Measurements from ENCODE around the gene KIAA1328.

Gene KIAA1328

DNA sequence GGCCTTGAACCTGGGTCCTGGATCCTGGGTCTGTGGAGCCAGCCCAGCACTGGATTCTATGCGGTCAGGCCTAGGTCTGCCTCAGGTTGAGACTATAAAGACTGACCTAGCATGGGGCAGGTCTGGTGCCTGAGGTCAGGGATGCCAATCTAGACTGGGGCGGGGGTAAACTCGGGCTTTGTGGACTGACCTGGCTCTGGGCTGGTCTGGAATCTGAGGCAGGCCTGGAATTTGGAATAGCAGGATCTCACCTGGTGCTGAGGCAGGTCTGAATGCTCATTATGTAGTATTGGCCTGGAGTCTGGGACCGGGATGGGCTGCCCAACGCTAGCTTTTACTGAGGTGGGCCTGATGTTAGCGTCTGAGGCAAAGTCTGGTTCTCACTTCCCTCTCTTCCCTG, 256.0 kb downstream of the KIAA1328 start:
- no peak for DNase-seq (ENCODE audit: low spot score)
- ChIA-PET CTCF (no interaction called here), POLR2A (ENCODE audit: low non-redundant PET) (no interaction called here)
- H3K27ac ChIP-seq: no peak overlapping the region
- TF ChIP-seq, protein P1, sequence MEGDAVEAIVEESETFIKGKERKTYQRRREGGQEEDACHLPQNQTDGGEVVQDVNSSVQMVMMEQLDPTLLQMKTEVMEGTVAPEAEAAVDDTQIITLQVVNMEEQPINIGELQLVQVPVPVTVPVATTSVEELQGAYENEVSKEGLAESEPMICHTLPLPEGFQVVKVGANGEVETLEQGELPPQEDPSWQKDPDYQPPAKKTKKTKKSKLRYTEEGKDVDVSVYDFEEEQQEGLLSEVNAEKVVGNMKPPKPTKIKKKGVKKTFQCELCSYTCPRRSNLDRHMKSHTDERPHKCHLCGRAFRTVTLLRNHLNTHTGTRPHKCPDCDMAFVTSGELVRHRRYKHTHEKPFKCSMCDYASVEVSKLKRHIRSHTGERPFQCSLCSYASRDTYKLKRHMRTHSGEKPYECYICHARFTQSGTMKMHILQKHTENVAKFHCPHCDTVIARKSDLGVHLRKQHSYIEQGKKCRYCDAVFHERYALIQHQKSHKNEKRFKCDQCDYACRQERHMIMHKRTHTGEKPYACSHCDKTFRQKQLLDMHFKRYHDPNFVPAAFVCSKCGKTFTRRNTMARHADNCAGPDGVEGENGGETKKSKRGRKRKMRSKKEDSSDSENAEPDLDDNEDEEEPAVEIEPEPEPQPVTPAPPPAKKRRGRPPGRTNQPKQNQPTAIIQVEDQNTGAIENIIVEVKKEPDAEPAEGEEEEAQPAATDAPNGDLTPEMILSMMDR (conservative IDR thresholded peaks at IDR 0.05; ENCODE audit: low read depth): no peak

DNA sequence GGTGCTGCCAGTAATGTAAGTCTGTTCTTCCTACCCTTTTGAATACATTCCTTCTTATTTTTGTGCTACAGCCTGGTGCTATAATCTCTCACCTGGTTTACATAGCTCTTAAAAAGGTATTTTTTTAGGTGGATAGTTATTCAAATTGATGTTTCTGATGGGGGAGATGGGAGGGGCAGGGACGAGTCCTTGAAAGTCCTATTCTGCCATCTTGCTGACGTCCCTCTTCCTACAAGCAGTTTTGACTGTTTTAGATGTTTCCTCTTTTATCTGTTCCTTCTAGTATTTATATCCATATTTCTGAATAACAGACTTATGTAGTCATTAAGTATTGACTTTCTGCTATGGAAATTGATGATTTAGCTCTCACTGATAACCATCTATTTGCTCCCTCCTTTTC, 256.4 kb downstream of the KIAA1328 start:
- TF ChIP-seq, protein P1 (conservative IDR thresholded peaks at IDR 0.05; ENCODE audit: low read depth): no peak
- ChIA-PET POLR2A (ENCODE audit: low non-redundant PET) (no interaction called here), CTCF (no interaction called here)
- no peak for DNase-seq (ENCODE audit: low spot score)
- H3K27ac ChIP-seq: no peak overlapping the region

DNA sequence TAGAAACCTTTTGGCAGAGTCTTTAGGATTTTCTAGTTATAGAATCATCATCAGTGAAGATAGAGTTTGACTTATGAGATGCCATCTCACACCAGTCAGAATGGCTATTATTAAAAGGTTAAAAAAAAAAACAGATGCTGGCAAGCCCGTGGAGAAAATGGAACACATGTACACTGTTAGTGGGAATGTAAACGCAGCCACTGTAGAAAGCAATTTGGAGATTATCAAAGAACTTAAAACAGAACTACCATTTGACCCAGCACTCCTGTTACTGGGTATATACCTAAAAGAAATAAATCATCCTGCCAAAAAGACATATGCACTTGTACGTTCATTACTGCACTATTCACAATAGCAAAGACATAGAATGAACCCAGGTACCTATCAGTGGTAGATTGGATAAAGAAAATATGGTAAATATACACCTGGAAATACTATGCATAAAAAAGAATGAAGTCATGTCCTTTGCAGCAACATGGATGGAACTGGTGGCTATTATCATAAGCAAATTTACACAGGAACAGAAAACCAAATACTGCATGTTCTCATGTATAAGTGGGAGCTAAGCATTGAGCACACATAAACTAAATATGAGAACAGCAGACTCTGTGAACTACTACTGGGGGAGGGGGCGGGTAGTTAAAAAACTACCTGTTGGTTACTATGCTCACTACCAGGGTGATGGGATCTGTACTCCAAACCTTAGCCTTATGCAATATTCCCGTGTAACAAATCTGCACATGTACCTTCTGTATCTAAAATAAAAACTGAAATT, 279.0 kb downstream of the KIAA1328 start:
- CTCF ChIA-PET: interaction anchor here (0.7 kb wide), 1 partner anchor 19 kb away, joined by 4 read pairs; no protein-coding TSS in a partner anchor
- POLR2A ChIA-PET (ENCODE audit: low non-redundant PET): no interaction called here
- DNase-seq (ENCODE audit: low spot score): no peak
- TF ChIP-seq, protein P1 (conservative IDR thresholded peaks at IDR 0.05; ENCODE audit: low read depth): no peak
- H3K27ac ChIP-seq: no peak overlapping the region

DNA sequence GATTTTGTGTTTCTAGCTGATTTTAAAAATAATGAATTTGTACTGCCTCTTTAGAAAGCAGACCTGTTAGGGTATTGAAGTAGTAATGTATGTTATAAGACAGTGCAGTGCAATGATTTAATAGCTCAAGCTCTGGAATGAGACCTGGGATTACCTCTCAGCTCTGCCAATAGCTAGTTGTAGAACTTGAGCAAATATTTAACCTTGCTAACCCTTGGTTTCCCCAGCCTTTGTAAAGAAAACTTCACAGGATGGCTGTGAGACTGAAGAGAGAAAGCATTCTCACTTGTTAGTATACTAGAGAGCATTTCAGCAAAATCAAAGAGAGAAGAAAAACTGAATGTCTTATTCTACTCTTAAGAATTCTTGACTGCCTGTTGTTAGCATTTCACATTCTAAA, 293.9 kb downstream of the KIAA1328 start:
- CTCF ChIA-PET: no interaction called here
- H3K27ac ChIP-seq: no peak overlapping the region
- TF ChIP-seq, protein P1 (conservative IDR thresholded peaks at IDR 0.05; ENCODE audit: low read depth): no peak
- POLR2A ChIA-PET (ENCODE audit: low non-redundant PET): no interaction called here
- DNase-seq (ENCODE audit: low spot score): no peak

DNA sequence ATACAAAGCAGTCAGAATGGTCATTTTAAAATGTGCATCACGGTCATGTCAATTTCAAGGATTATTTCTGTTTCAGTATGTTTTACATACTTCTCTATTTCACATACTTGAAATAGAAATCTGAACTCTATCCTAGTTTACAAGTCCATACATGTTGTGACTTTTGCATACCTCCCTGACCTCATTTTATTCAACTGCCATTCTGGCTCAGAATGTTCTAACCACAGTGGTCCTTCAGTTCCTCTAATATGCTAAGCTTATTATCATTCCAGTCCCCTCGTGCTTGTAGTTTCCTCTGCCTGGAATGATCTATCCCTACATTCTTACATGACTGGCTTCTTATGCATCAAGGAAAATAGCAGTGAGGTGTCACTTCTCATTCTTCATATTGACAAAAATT, 295.6 kb downstream of the KIAA1328 start:
- CTCF ChIA-PET: no interaction called here
- POLR2A ChIA-PET (ENCODE audit: low non-redundant PET): no interaction called here
- TF ChIP-seq, protein P1 (conservative IDR thresholded peaks at IDR 0.05; ENCODE audit: low read depth): no peak
- H3K27ac ChIP-seq: no peak overlapping the region
- peak; percentile 1 for DNase-seq (ENCODE audit: low spot score)

DNA sequence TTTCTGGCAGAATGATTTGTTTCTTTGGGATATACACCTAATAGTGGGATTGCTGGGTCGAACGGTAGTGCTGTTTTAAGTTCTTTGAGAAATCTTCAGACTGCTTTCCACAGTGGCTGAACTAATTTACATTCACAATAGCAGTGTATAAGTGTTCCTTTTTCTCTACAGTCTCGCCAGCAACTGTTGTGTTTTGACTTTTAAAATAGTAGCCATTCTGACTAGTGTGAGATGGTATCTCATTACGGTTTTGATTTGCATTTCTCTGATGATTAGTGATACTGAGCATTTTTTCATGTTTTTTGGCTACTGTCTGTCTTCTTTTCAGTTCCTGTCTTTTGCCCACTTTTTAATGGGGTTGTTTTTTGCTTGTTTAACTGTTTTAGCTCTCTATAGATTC, 306.2 kb downstream of the KIAA1328 start:
- TF ChIP-seq, protein P1 (conservative IDR thresholded peaks at IDR 0.05; ENCODE audit: low read depth): no peak
- no peak overlapping the region for H3K27ac ChIP-seq
- ChIA-PET CTCF (no interaction called here), POLR2A (ENCODE audit: low non-redundant PET) (no interaction called here)
- no peak for DNase-seq (ENCODE audit: low spot score)
